Measurements from ENCODE around the gene TMED8. TPM values are rescaled to one million over a fixed set of nuclear protein-coding genes. Genes with fewer than 3 reads are reported as not detected.

Gene TMED8
- total RNA-seq, 1 experiment from 2014 or later: 13.6 TPM

GRCh38 chr14:77305696-77306095, 71.2 kb downstream of the TMED8 start:
- Histone ChIP-seq H3K9me3 (replicated peaks) (no peaks in the 10 kb centered on the region), H3K27me3 (no peaks in the 10 kb centered on the region), H3K4me1 (peaks cover 59% of the 10 kb centered on the region), H3K27ac (peak overlapping the region; percentile 100), H3K36me3 (0 out of 2 replicates have a peak, but pooled peaks cover 8% of the 10 kb centered on the region), H3K4me3 (no peak overlapping the region)
- DNase-seq: peak; percentile 36 to 62

- no peak overlapping the region for H3K4me3 ChIP-seq
- peak overlapping the region; percentile 100 for H3K27ac ChIP-seq
- peak; percentile 42 to 60 for DNase-seq
- peaks cover 52% of the 10 kb centered on the region for H3K4me1 ChIP-seq
- no peaks in the 10 kb centered on the region for H3K27me3 ChIP-seq
- peaks cover 4% of the 10 kb centered on the region for H3K36me3 ChIP-seq
- no peaks in the 10 kb centered on the region for H3K9me3 ChIP-seq (replicated peaks)
Measured at GRCh38 chr14:77303417-77304156, 73.3 kb downstream of the TMED8 start.

- DNase-seq: no peak
- H3K27me3 ChIP-seq: no peaks in the 10 kb centered on the region
- H3K4me3 ChIP-seq: no peak overlapping the region
- peak overlapping the region; percentile 100 for H3K27ac ChIP-seq
- H3K9me3 ChIP-seq (replicated peaks): no peaks in the 10 kb centered on the region
- peaks cover 7% of the 10 kb centered on the region for H3K36me3 ChIP-seq
- peaks cover 52% of the 10 kb centered on the region for H3K4me1 ChIP-seq
Measured at GRCh38 chr14:77302926-77303325, 74.0 kb downstream of the TMED8 start.

- DNase-seq: peak; percentile 74 to 77
- Histone ChIP-seq H3K9me3 (replicated peaks) (no peaks in the 10 kb centered on the region), H3K27ac (no peak overlapping the region), H3K36me3 (peaks cover 10% of the 10 kb centered on the region), H3K27me3 (no peaks in the 10 kb centered on the region), H3K4me1 (peaks cover 39% of the 10 kb centered on the region), H3K4me3 (no peak overlapping the region)
Measured at GRCh38 chr14:77301103-77301502, 75.8 kb downstream of the TMED8 start.

GRCh38 chr14:77299771-77300170, 77.1 kb downstream of the TMED8 start:
- H3K27ac ChIP-seq: no peak overlapping the region
- no peaks in the 10 kb centered on the region for H3K27me3 ChIP-seq
- no peaks in the 10 kb centered on the region for H3K9me3 ChIP-seq (replicated peaks)
- no peak for DNase-seq
- H3K36me3 ChIP-seq: peaks cover 5% of the 10 kb centered on the region
- no peak overlapping the region for H3K4me3 ChIP-seq
- H3K4me1 ChIP-seq: peaks cover 26% of the 10 kb centered on the region

GRCh38 chr14:77296906-77297305, 80.0 kb downstream of the TMED8 start:
- no peak overlapping the region for H3K27ac ChIP-seq
- H3K27me3 ChIP-seq: no peaks in the 10 kb centered on the region
- peaks cover 17% of the 10 kb centered on the region for H3K36me3 ChIP-seq
- H3K4me3 ChIP-seq: no peak overlapping the region
- no peaks in the 10 kb centered on the region for H3K9me3 ChIP-seq (replicated peaks)
- DNase-seq: no peak
- H3K4me1 ChIP-seq: peaks cover 3% of the 10 kb centered on the region; the same call in 1 of the 2 replicates

- Histone ChIP-seq H3K27me3 (no peaks in the 10 kb centered on the region), H3K4me1 (no peaks in the 10 kb centered on the region; the same call in 1 of the 2 replicates), H3K9me3 (replicated peaks) (no peaks in the 10 kb centered on the region), H3K36me3 (peaks cover 17% of the 10 kb centered on the region), H3K27ac (no peak overlapping the region), H3K4me3 (no peak overlapping the region)
- DNase-seq: no peak
Measured at GRCh38 chr14:77296155-77296554, 80.7 kb downstream of the TMED8 start.

GRCh38 chr14:77290705-77291104, 86.2 kb downstream of the TMED8 start:
- Histone ChIP-seq H3K4me1 (no peaks in the 10 kb centered on the region), H3K36me3 (peaks cover 26% of the 10 kb centered on the region), H3K27me3 (no peaks in the 10 kb centered on the region), H3K4me3 (no peak overlapping the region), H3K9me3 (replicated peaks) (no peaks in the 10 kb centered on the region), H3K27ac (no peak overlapping the region)
- DNase-seq: no peak

GRCh38 chr14:77286576-77286975, 90.3 kb downstream of the TMED8 start:
- DNase-seq: no peak
- Histone ChIP-seq H3K9me3 (replicated peaks) (no peaks in the 10 kb centered on the region), H3K4me3 (no peak overlapping the region), H3K27me3 (no peaks in the 10 kb centered on the region), H3K36me3 (peaks cover 32% of the 10 kb centered on the region), H3K27ac (no peak overlapping the region), H3K4me1 (peaks cover 8% of the 10 kb centered on the region)

Other genes starting within 250 kb of the TMED8 start
- 12.1 and 13.4 TPM in 2 replicates for gene ZDHHC22, start 235.3 kb downstream of the TMED8 start, total RNA-seq (2014; rRNA removed; shearing (Covaris generic))
- gene TMEM63C, start 195.3 kb downstream of the TMED8 start, total RNA-seq (2014; rRNA removed; shearing (Covaris generic)): 4.5 and 5.2 TPM in 2 replicates
- not detected in 2 replicates for gene NGB, start 105.9 kb downstream of the TMED8 start, total RNA-seq (2014; rRNA removed; shearing (Covaris generic))
- 27.0 and 30.2 TPM in 2 replicates for gene POMT2, start 56.2 kb downstream of the TMED8 start, total RNA-seq (2014; rRNA removed; shearing (Covaris generic))
- gene GSTZ1, start 56.1 kb downstream of the TMED8 start, total RNA-seq (2014; rRNA removed; shearing (Covaris generic)): 10.3 and 14.3 TPM in 2 replicates
- 1.0 and 2.3 TPM in 2 replicates for gene SAMD15, start 285 bp upstream of the TMED8 start, total RNA-seq (2014; rRNA removed; shearing (Covaris generic))
- 0.06 TPM in 1 of 2 replicates, not detected in the other for gene NOXRED1, start 46.4 kb upstream of the TMED8 start, total RNA-seq (2014; rRNA removed; shearing (Covaris generic))
- gene VIPAS39, start 80.5 kb upstream of the TMED8 start, total RNA-seq (2014; rRNA removed; shearing (Covaris generic)): 18.5 and 19.6 TPM in 2 replicates
- gene AHSA1, start 81.0 kb upstream of the TMED8 start, total RNA-seq (2014; rRNA removed; shearing (Covaris generic)): 146 and 152 TPM in 2 replicates
- gene ISM2, start 121.7 kb upstream of the TMED8 start, total RNA-seq (2014; rRNA removed; shearing (Covaris generic)): 0.16 TPM in 1 of 2 replicates, not detected in the other
- 15.1 and 15.8 TPM in 2 replicates for gene SPTLC2, start 239.5 kb upstream of the TMED8 start, total RNA-seq (2014; rRNA removed; shearing (Covaris generic))

Data from SJCRH30 (cell line).